RKO (cell line): ENCODE measurements around the gene LRWD1.

Experiments
- DNase-seq: peaks from one replicate; pipeline ENCODE4 v3.0.0-alpha.2; 2016; ENCODE audit warnings: low spot score

LRWD1 gene

GRCh38 chr7:102464577-102465280, at the start of gene LRWD1, which contains the start of gene ALKBH4:
TSS of gene LRWD1 (plus strand) at chr7:102464984. CDS start at chr7:102465081, 97 bp downstream.
TSS of gene ALKBH4 (minus strand) at chr7:102464863. CDS start at chr7:102464836, 27 bp downstream.
- DNase-seq = peak; percentile 97

- DNase-seq = no peak
These were observed 49.0 kb upstream of the LRWD1 start for GRCh38 chr7:102415685-102416225.

GRCh38 chr7:102416406-102416805, 48.4 kb upstream of the LRWD1 start:
- DNase-seq = no peak

- no peak for DNase-seq
These were observed 47.7 kb upstream of the LRWD1 start for GRCh38 chr7:102417105-102417504.

GRCh38 chr7:102418592-102418991, 46.2 kb upstream of the LRWD1 start:
- DNase-seq = no peak

- no peak for DNase-seq
These were observed 43.0 kb upstream of the LRWD1 start for GRCh38 chr7:102421706-102422240.

- no peak for DNase-seq
These were observed 40.6 kb upstream of the LRWD1 start for GRCh38 chr7:102424129-102424551.

- no peak for DNase-seq
These were observed 40.0 kb upstream of the LRWD1 start for GRCh38 chr7:102424787-102425218.

GRCh38 chr7:102425639-102426267, 39.0 kb upstream of the LRWD1 start:
- DNase-seq = no peak

- no peak for DNase-seq
These were observed 38.3 kb upstream of the LRWD1 start for GRCh38 chr7:102426268-102427018.

- no peak for DNase-seq
These were observed 37.8 kb upstream of the LRWD1 start for GRCh38 chr7:102427019-102427405.

GRCh38 chr7:102429141-102429899, 35.5 kb upstream of the LRWD1 start:
- DNase-seq = no peak

GRCh38 chr7:102431617-102432298, 33.0 kb upstream of the LRWD1 start:
- no peak for DNase-seq

GRCh38 chr7:102432442-102433218, 32.2 kb upstream of the LRWD1 start:
- no peak for DNase-seq

- DNase-seq = peak; percentile 81
These were observed 31.4 kb upstream of the LRWD1 start, which contains the start of gene ORAI2 for GRCh38 chr7:102433219-102434038. TSS of gene ORAI2 (plus strand) at chr7:102433575. CDS start at chr7:102438957, 5,382 bp downstream.

- no peak for DNase-seq
These were observed 30.7 kb upstream of the LRWD1 start for GRCh38 chr7:102434039-102434486.

GRCh38 chr7:102436118-102436517, 28.7 kb upstream of the LRWD1 start:
- DNase-seq = no peak

GRCh38 chr7:102439963-102440795, 24.6 kb upstream of the LRWD1 start:
- peak; percentile 85 for DNase-seq
